H1 (cell line): ENCODE data around the gene MRPL33. TPM values are rescaled to one million over a fixed set of nuclear protein-coding genes. Genes with fewer than 3 reads are reported as not detected.

Experiments
- CTCF ChIA-PET: fragments of 300-600 bp; sonication (Branson Sonifier 250); formaldehyde crosslinking; loops from one replicate; lab custom pipeline; 2021; ENCODE audit not compliant: partially characterized antibody; lab: Charles Lee
- POLR2A ChIA-PET: fragments of 300-600 bp; sonication (Branson Sonifier 250); formaldehyde crosslinking; loops from one replicate; lab custom pipeline; 2021; ENCODE audit warnings: inconsistent platforms; ENCODE audit not compliant: partially characterized antibody; lab: Charles Lee
- DNase-seq, 2 experiments: peaks; one replicate each; pipeline versions ENCODE4 v3.0.0 to v3.0.0-alpha.2; 2010 to 2022; ENCODE audit warnings: low spot score in 2 of 2, low read depth in 1 of 2, mixed read lengths in 1 of 2
- FAIRE-seq: peaks from 2 replicates; lab custom pipeline; 2011; peaks lifted over from hg19 to GRCh38; lab: Jason Lieb, UNC
- H2AFZ ChIP-seq: 2 replicates; pipeline ENCODE4 v1.8.1; 2012; ENCODE audit warnings: low read length, inconsistent platforms
- H2AK5ac ChIP-seq: 2 replicates; pipeline ENCODE4 v1.6.1; 2013; ENCODE audit warnings: low read depth, low read length
- H2BK120ac ChIP-seq: replicated peaks from 2 replicates; pipeline ENCODE3; 2013; ENCODE audit warnings: low read depth, low read length, inconsistent platforms
- H2BK12ac ChIP-seq: 2 replicates; pipeline ENCODE4 v1.6.1; 2013; ENCODE audit warnings: low read depth, low read length
- H2BK15ac ChIP-seq: 2 replicates; pipeline ENCODE4 v1.6.1; 2013; ENCODE audit warnings: low read length
- H2BK20ac ChIP-seq: 2 replicates; pipeline ENCODE4 v1.6.1; 2013; ENCODE audit warnings: low read length
- H2BK5ac ChIP-seq: 2 replicates; pipeline ENCODE4 v1.6.1; 2013; ENCODE audit warnings: low read depth, low read length
- H3K14ac ChIP-seq: 2 replicates; pipeline ENCODE4 v1.6.1; 2013; ENCODE audit warnings: inconsistent platforms; ENCODE audit not compliant: insufficient read length
- H3K18ac ChIP-seq: 2 replicates; pipeline ENCODE4 v1.6.1; 2013; ENCODE audit warnings: low read length; ENCODE audit errors: extremely low read depth
- H3K23ac ChIP-seq: 2 replicates; pipeline ENCODE4 v1.6.1; 2013; ENCODE audit warnings: inconsistent platforms; ENCODE audit not compliant: insufficient read length
- H3K23me2 ChIP-seq: 2 replicates; pipeline ENCODE4 v1.6.1; 2013; ENCODE audit warnings: low read depth, low read length
- H3K27ac ChIP-seq: 2 replicates; pipeline ENCODE4 v1.6.1; 2011; ENCODE audit warnings: low read depth, low read length, inconsistent platforms
- H3K27me3 ChIP-seq, 4 experiments: replicated peaks in 1 of 4; 1 replicate in 1 of 4; 2 replicates in 3 of 4; pipeline versions ENCODE4 v1.6.1 to v1.8.1; 2011 to 2013; ENCODE audit warnings: low read length in 3 of 4, mild to moderate bottlenecking in 3 of 4, inconsistent platforms in 2 of 4, mixed read lengths in 2 of 4, moderate library complexity in 1 of 4; ENCODE audit not compliant: control insufficient read depth in 3 of 4, insufficient read depth in 3 of 4; ENCODE audit errors: extremely low read depth in 1 of 4
- H3K36me3 ChIP-seq, 4 experiments: 2 replicates each; pipeline versions ENCODE4 v1.6.1 to v1.8.1; 2011 to 2013; ENCODE audit warnings: mild to moderate bottlenecking in 4 of 4, low read length in 3 of 4, moderate library complexity in 2 of 4, control low read depth in 1 of 4, inconsistent platforms in 1 of 4; ENCODE audit not compliant: insufficient read depth in 4 of 4, control insufficient read depth in 2 of 4
- H3K4ac ChIP-seq: replicated peaks from 2 replicates; pipeline ENCODE3; 2013; ENCODE audit warnings: low read length, low read depth, mixed read lengths, inconsistent platforms; ENCODE audit not compliant: insufficient read length
- H3K4me1 ChIP-seq, 4 experiments: replicated peaks in 1 of 4; 1 replicate in 1 of 4; 2 replicates in 3 of 4; pipeline versions ENCODE4 v1.6.1 to v1.8.1; 2011 to 2013; ENCODE audit warnings: low read length in 3 of 4, inconsistent platforms in 2 of 4, mixed read lengths in 1 of 4; ENCODE audit not compliant: insufficient read depth in 4 of 4, control insufficient read depth in 3 of 4
- H3K4me2 ChIP-seq, 2 experiments: 2 replicates each; pipeline versions ENCODE4 v1.6.1 to v1.8.1; 2011 to 2013; ENCODE audit warnings: low read depth in 2 of 2, low read length in 2 of 2, control low read depth in 1 of 2, inconsistent platforms in 1 of 2, mild to moderate bottlenecking in 1 of 2; ENCODE audit not compliant: insufficient read depth in 1 of 2
- H3K4me3 ChIP-seq, 4 experiments: fragments of 200-600, 300-600 bp in 1 of 4; sonication (generic), shearing (Covaris generic), sonication (Bioruptor Twin) in 1 of 4; 2 replicates each; pipeline versions ENCODE4 v1.5.1 to v1.8.1; 2011 to 2016; ENCODE audit warnings: low read length in 4 of 4, low read depth in 3 of 4, control low read depth in 2 of 4, inconsistent platforms in 2 of 4, mild to moderate bottlenecking in 2 of 4, mixed read lengths in 1 of 4, moderate library complexity in 1 of 4; ENCODE audit not compliant: insufficient read depth in 2 of 4; ENCODE audit errors: extremely low read depth in 1 of 4
- H3K56ac ChIP-seq: replicated peaks from 2 replicates; pipeline ENCODE3; 2013; ENCODE audit warnings: low read depth, mild to moderate bottlenecking, mixed read lengths, low read length, inconsistent platforms; ENCODE audit not compliant: insufficient read length
- H3K79me1 ChIP-seq: 2 replicates; pipeline ENCODE4 v1.6.1; 2013; ENCODE audit warnings: low read depth, low read length, control low read depth
- H3K79me2 ChIP-seq, 2 experiments: 2 replicates each; pipeline versions ENCODE4 v1.6.1 to v1.8.1; 2012 to 2013; ENCODE audit warnings: low read length in 2 of 2, mild to moderate bottlenecking in 2 of 2, inconsistent platforms in 1 of 2; ENCODE audit not compliant: insufficient read depth in 2 of 2, control insufficient read depth in 1 of 2
- H3K9ac ChIP-seq, 4 experiments: replicated peaks in 1 of 4; 1 replicate in 1 of 4; 2 replicates in 3 of 4; pipeline versions ENCODE4 v1.6.1 to v1.8.1; 2011 to 2013; ENCODE audit warnings: low read depth in 3 of 4, low read length in 3 of 4, control low read depth in 2 of 4, mild to moderate bottlenecking in 2 of 4, moderate library complexity in 2 of 4, inconsistent platforms in 1 of 4; ENCODE audit errors: extremely low read depth in 1 of 4
- H3K9me3 ChIP-seq, 2 experiments: 2 replicates each; pipeline versions ENCODE4 v1.6.1 to v1.8.1; 2012 to 2013; ENCODE audit warnings: mild to moderate bottlenecking in 2 of 2, moderate library complexity in 2 of 2, control low read depth in 1 of 2, inconsistent platforms in 1 of 2, low read depth in 1 of 2, low read length in 1 of 2, mixed read lengths in 1 of 2; ENCODE audit not compliant: insufficient read depth in 2 of 2
- H4K20me1 ChIP-seq, 2 experiments: replicated peaks in 1 of 2; 2 replicates each; pipeline versions ENCODE3 to v1.8.1; 2011 to 2013; ENCODE audit warnings: inconsistent platforms in 2 of 2, low read length in 2 of 2, mild to moderate bottlenecking in 1 of 2; ENCODE audit not compliant: insufficient read depth in 2 of 2, control insufficient read depth in 1 of 2
- H4K5ac ChIP-seq: 2 replicates; pipeline ENCODE4 v1.6.1; 2013; ENCODE audit warnings: low read length, low read depth, mixed read lengths, inconsistent platforms; ENCODE audit not compliant: insufficient read length
- H4K8ac ChIP-seq: 2 replicates; pipeline ENCODE4 v1.8.0; 2013; ENCODE audit warnings: mild to moderate bottlenecking, moderate library complexity, low read length, inconsistent platforms; ENCODE audit not compliant: insufficient read depth; ENCODE audit errors: extremely low read depth
- H4K91ac ChIP-seq: replicated peaks from 2 replicates; pipeline ENCODE3; 2013; ENCODE audit warnings: low read length, mixed read lengths, inconsistent platforms; ENCODE audit not compliant: insufficient read length
- CEBPB ChIP-seq: IDR thresholded peaks from 2 replicates; pipeline ENCODE4 v1.6.1; 2012; ENCODE audit warnings: low read depth, low read length
- KDM1A ChIP-seq: fragments of 200-600, 300-600 bp; sonication (generic); IDR thresholded peaks from 2 replicates; pipeline ENCODE4 v1.7.1; 2016; ENCODE audit warnings: mild to moderate bottlenecking, low read length, borderline replicate concordance
- WGBS, 2 experiments: shearing (Covaris generic) in 1 of 2; methylation state at CpG; one replicate each; pipeline versions ENCODE4 v1.1.6 to v1.1.7; 2013 to 2015; ENCODE audit warnings: low lambda C conversion rate in 2 of 2, mixed read lengths in 2 of 2, inconsistent platforms in 1 of 2, low coverage in 1 of 2, missing lambda C conversion rate in 1 of 2; ENCODE audit not compliant: insufficient replicate concordance in 2 of 2, insufficient coverage in 1 of 2, insufficient read length in 1 of 2; ENCODE audit errors: extremely low coverage in 1 of 2, missing lambda C conversion rate in 1 of 2; 5-methylcytosine and 5-hydroxymethylcytosine counted together
- polyA plus RNA-seq, 7 experiments: library from polyadenylated mRNA; depleted of rRNA in 3 of 7; stranded (reverse) in 5 of 7; unstranded in 2 of 7; fragments of >200 nt in 5 of 7; fragments of 200-250 nt in 2 of 7; gene quantifications; 1 replicate in 5 of 7; 2 replicates in 1 of 7; 4 replicates in 1 of 7; pipeline versions ENCODE4 v1.2.1 to v1.2.3, GENCODE V29; 2011 to 2013; ENCODE audit warnings: missing spikeins in 2 of 7, mixed read lengths in 2 of 7
- total RNA-seq: library from RNA; stranded (reverse); fragmentation: NEBNext Ultra II Directional; extraction: Animal tissue kit (Norgen Biotek cat#: 25700); gene quantifications from 2 replicates; pipeline ENCODE4 v1.2.1, GENCODE V29; 2021

MRPL33 gene
- total and polyA plus RNA-seq, 2 of the 8 experiments (the other 6 are each of a cell fraction or from before 2014, with no cell fraction given), result 24.3 to 62.9 TPM

DNA sequence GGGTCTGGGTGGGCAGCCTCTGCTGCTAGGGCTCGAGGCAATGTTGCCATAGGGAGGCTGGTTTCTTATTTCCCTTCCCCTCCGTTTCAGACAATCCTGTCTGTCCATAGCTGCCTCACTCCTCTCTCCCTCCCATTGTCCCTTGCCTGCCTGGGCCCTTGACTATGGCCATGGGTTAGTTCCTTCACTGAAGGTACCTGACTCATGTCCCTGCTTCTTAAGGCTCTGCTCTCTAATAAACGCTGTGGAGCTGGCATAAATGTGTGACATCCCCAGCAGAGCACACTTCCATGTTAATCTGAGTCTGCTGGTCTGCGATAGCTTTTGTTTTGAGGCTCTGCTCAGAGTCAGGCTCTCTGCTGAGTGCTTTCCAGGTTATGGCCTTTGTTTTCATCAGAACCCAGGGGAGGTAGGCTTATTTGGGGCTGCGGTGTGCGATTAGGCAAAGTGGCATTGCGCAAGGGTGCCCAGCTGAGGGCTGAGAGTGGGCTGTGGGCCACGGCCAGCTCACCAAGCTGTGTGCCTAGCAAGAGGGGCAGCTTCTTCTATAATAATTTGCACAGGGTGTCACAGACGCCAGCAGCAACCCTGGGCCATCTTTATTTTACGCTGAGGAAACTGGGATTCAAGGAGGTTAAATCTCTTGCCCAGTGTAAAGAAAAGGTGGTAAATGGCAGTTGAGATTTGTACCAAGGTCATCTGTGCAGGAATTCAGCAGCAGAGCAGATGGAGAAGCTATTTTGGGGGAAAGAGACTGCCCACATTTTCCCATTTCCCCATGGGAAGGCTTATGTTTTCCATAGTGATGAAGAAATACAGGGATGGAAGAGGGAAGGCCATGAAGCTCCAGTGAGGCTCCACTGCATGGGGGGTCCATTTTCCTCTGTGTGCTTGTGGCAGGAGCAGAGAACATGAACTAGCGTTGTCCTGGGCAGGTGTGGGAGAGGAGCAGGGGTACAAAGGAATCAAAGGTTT is 25.6 kb downstream of the MRPL33 start:
- no peak overlapping the region for H2BK12ac ChIP-seq
- no peak overlapping the region for H2BK20ac ChIP-seq
- no peak overlapping the region for H3K23ac ChIP-seq
- POLR2A ChIA-PET, result interaction anchor here (1.4 to 1.8 kb wide), 2 partner anchors 19 to 24 kb away, joined by 4 to 6 read pairs; no protein-coding TSS in a partner anchor
- no peak for TF ChIP-seq KDM1A
- TF ChIP-seq CEBPB, result peak; percentile 79
- TF ChIP-seq, all 59 proteins: peak for 1
- Histone ChIP-seq H3K4ac (no peak overlapping the region), H3K4me3 (no peak overlapping the region), H3K18ac (no peak overlapping the region; the same call in 1 of the 2 replicates), H3K14ac (no peak overlapping the region), H3K56ac (no peak overlapping the region), H2BK120ac (no peak overlapping the region), H3K4me1 (no peaks in the 10 kb centered on the region), H4K5ac (no peak overlapping the region), H2BK15ac (no peak overlapping the region), H3K27me3 (no peaks in the 10 kb centered on the region), H4K8ac (no peak overlapping the region), H3K23me2 (no peaks in the 10 kb centered on the region; the same call in 1 of the 2 replicates), H2AK5ac (no peak overlapping the region; the same call in 1 of the 2 replicates), H3K36me3 (no peaks in the 10 kb centered on the region), H3K9me3 (no peaks in the 10 kb centered on the region), H2BK5ac (no peak overlapping the region), H3K4me2 (no peak overlapping the region), H3K79me2 (no peaks in the 10 kb centered on the region), H4K20me1 (peaks cover 0 to 2% of the 10 kb centered on the region in 2 experiments), H3K27ac (no peak overlapping the region), H3K9ac (no peak overlapping the region), H3K79me1 (no peaks in the 10 kb centered on the region), H2AFZ (no peak overlapping the region), H4K91ac (peak overlapping the region; percentile 49)
- WGBS, 2 experiments, result 91% methylated on average over 11 of the region's 11 CpGs; no CpG with 5 or more reads in 1 of the 2 experiments
- CTCF ChIA-PET, result interaction anchor here (0.8 to 2.4 kb wide), 2 partner anchors 10 kb away, joined by 3 to 12 read pairs; no protein-coding TSS in a partner anchor
- FAIRE-seq (no peak), DNase-seq (no peak)
